HCT116 (cell line): ENCODE measurements around the gene APBB1IP. TPM values are rescaled to one million over a fixed set of nuclear protein-coding genes. Genes with fewer than 3 reads are reported as not detected.

Source experiments
- ATAC-seq: fragments of 200-7000 bp; cut with Tn5 transposase; 2 replicates; pipeline ENCODE4 v1.9.1; 2020; ENCODE audit warnings: mild to moderate bottlenecking, moderate library complexity
- BruUV-seq: library from RNA; stranded (reverse); fragments of 400-500 nt; replicated peaks from 2 replicates; lab custom pipeline; 2021; lab: Mats Ljungman, UMichigan
- CTCF ChIA-PET: fragments of 300-600 bp; sonication (Branson Sonifier 250); formaldehyde crosslinking; loops from one replicate; lab custom pipeline; 2021; ENCODE audit warnings: antibody characterized with exemption; lab: Charles Lee
- POLR2A ChIA-PET: fragments of 300-600, 350-600 bp; sonication (Branson Sonifier 250); formaldehyde crosslinking; loops from one replicate; lab custom pipeline; 2021; ENCODE audit warnings: antibody characterized with exemption; lab: Charles Lee
- RAD21 ChIA-PET, 2 experiments: fragments of 300-600 bp; sonication (Branson Sonifier 250); formaldehyde crosslinking; loops; one replicate each; lab custom pipeline; 2023; ENCODE audit warnings: low total read pairs in 2 of 2; ENCODE audit not compliant: uncharacterized antibody in 2 of 2, unreplicated experiment in 2 of 2, low non-redundant PET in 1 of 2; lab: Charles Lee
- DNase-seq: peaks from one replicate; pipeline ENCODE4 v3.0.0-alpha.2; 2010; ENCODE audit warnings: low read depth, low spot score
- H2AFZ ChIP-seq: fragments of 200-600 bp; shearing (Covaris generic), sonication (generic); 2 replicates; pipeline ENCODE4 v1.6.1; 2017; ENCODE audit warnings: low read depth, mixed run types, mixed read lengths, antibody characterized with exemption, low read length; ENCODE audit not compliant: poor library complexity, severe bottlenecking
- H3K27ac ChIP-seq: 2 replicates; pipeline ENCODE4 v1.5.1; 2012; ENCODE audit warnings: low read depth, low read length
- H3K27me3 ChIP-seq: fragments of 200-600 bp; sonication (generic); 2 replicates; pipeline ENCODE4 v1.6.1; 2016; ENCODE audit warnings: mixed run types, low read length, mixed read lengths; ENCODE audit not compliant: insufficient read depth
- H3K36me3 ChIP-seq, 2 experiments: fragments of 200-500 bp in 1 of 2; fragments of 200-600 bp in 1 of 2; sonication (Bioruptor generic) in 1 of 2; sonication (generic) in 1 of 2; 2 replicates each; pipeline versions ENCODE4 v1.5.1 to v1.6.1; 2014 to 2016; ENCODE audit warnings: low read length in 2 of 2, inconsistent platforms in 1 of 2, mixed read lengths in 1 of 2, mixed run types in 1 of 2; ENCODE audit not compliant: insufficient read depth in 2 of 2, control insufficient read depth in 1 of 2
- H3K4me1 ChIP-seq, 2 experiments: fragments of 200-600 bp in 1 of 2; sonication (generic) in 1 of 2; 2 replicates each; pipeline versions ENCODE4 v1.5.1 to v1.6.1; 2012 to 2017; ENCODE audit warnings: low read length in 2 of 2, inconsistent platforms in 1 of 2, mild to moderate bottlenecking in 1 of 2, mixed read lengths in 1 of 2, mixed run types in 1 of 2, moderate library complexity in 1 of 2; ENCODE audit not compliant: insufficient read depth in 2 of 2, control insufficient read depth in 1 of 2
- H3K4me2 ChIP-seq: fragments of 200-600 bp; sonication (generic); 2 replicates; pipeline ENCODE4 v1.6.1; 2017; ENCODE audit warnings: mixed run types, low read length, mixed read lengths
- H3K4me3 ChIP-seq, 2 experiments: fragments of 200-600 bp in 1 of 2; sonication (generic) in 1 of 2; replicated peaks in 1 of 2; 2 replicates each; pipeline ENCODE4 v1.5.1; 2011 to 2016; ENCODE audit warnings: low read length in 2 of 2, control low read depth in 1 of 2, low read depth in 1 of 2, mild to moderate bottlenecking in 1 of 2, mixed read lengths in 1 of 2, mixed run types in 1 of 2
- H3K79me2 ChIP-seq: fragments of 200-600 bp; sonication (generic); 2 replicates; pipeline ENCODE4 v1.6.1; 2017; ENCODE audit warnings: mild to moderate bottlenecking, mixed run types, low read length, moderate library complexity, mixed read lengths; ENCODE audit not compliant: insufficient read depth
- H3K9ac ChIP-seq: fragments of 200-600 bp; sonication (generic); 2 replicates; pipeline ENCODE4 v1.6.1; 2016; ENCODE audit warnings: low read length, mixed read lengths
- H3K9me2 ChIP-seq: fragments of 200-600 bp; sonication (generic), shearing (Covaris generic); 2 replicates; pipeline ENCODE4 v1.6.1; 2017; ENCODE audit warnings: mixed run types, mild to moderate bottlenecking, moderate library complexity; ENCODE audit not compliant: insufficient read depth
- H3K9me3 ChIP-seq, 2 experiments: fragments of 200-500 bp in 1 of 2; fragments of 200-600 bp in 1 of 2; sonication (Bioruptor generic) in 1 of 2; sonication (generic) in 1 of 2; 2 replicates each; pipeline ENCODE4 v1.6.1; 2014 to 2017; ENCODE audit warnings: low read length in 2 of 2, mixed read lengths in 2 of 2, inconsistent platforms in 1 of 2, low read depth in 1 of 2, mild to moderate bottlenecking in 1 of 2, mixed run types in 1 of 2, moderate library complexity in 1 of 2; ENCODE audit not compliant: control insufficient read depth in 1 of 2, insufficient read depth in 1 of 2
- H4K20me1 ChIP-seq: fragments of 200-600 bp; sonication (generic), shearing (Covaris generic); 2 replicates; pipeline ENCODE4 v1.6.1; 2017; ENCODE audit warnings: mixed run types, mild to moderate bottlenecking, moderate library complexity; ENCODE audit not compliant: insufficient read depth
- JUND ChIP-seq: IDR thresholded peaks from 2 replicates; pipeline ENCODE4 v1.6.1; 2012
- POLR2A ChIP-seq: IDR thresholded peaks from 2 replicates; pipeline ENCODE4 v1.7.0; 2011; ENCODE audit warnings: borderline replicate concordance; ENCODE audit not compliant: insufficient read depth, insufficient read length; ENCODE audit errors: extremely low read depth
- POLR2AphosphoS5 ChIP-seq: IDR thresholded peaks from 2 replicates; pipeline ENCODE4 v1.6.1; 2011; ENCODE audit warnings: mild to moderate bottlenecking, low read depth, low read length, moderate library complexity
- RAD21 ChIP-seq: IDR thresholded peaks from 2 replicates; pipeline ENCODE4 v1.6.1; 2012; ENCODE audit warnings: low read depth, mild to moderate bottlenecking
- SP1 ChIP-seq: IDR thresholded peaks from 2 replicates; pipeline ENCODE4 v1.6.1; 2012; ENCODE audit warnings: low read depth
- SRF ChIP-seq: IDR thresholded peaks from 2 replicates; pipeline ENCODE4 v1.6.1; 2012; ENCODE audit warnings: low read depth
- YY1 ChIP-seq: IDR thresholded peaks from 2 replicates; pipeline ENCODE4 v1.6.1; 2011; ENCODE audit warnings: low read length, low read depth, moderate library complexity, mild to moderate bottlenecking; ENCODE audit not compliant: insufficient replicate concordance; ENCODE audit errors: extremely low read depth
- ZFX ChIP-seq: fragments of 450-650 bp; IDR thresholded peaks from 2 replicates; pipeline ENCODE4 v1.6.1; 2017
- ZNF274 ChIP-seq: fragments of 200-500 bp; sonication (Bioruptor generic); IDR thresholded peaks from 2 replicates; pipeline ENCODE4 v1.6.1; 2014; ENCODE audit warnings: mild to moderate bottlenecking, low read depth, low read length, inconsistent platforms
- intact Hi-C: fragments of 100-400 bp; cut with micrococcal nuclease; formaldehyde crosslinking; loops from 2 replicates; pipeline ENCODE4 v1.10.0; 2022
- total RNA-seq: library from RNA; stranded (reverse); gene quantifications from one replicate; pipeline ENCODE4 v1.2.1, GENCODE V29; 2021; ENCODE audit not compliant: unreplicated experiment
- TF ChIP-seq, protein P1 (sequence below): IDR thresholded peaks from 2 replicates; pipeline ENCODE4 v1.6.1; 2012
- TF ChIP-seq, protein P2 (sequence below), 3 experiments: fragments of 200-600 bp in 1 of 3; sonication (generic) in 1 of 3; IDR thresholded peaks in 2 of 3; conservative IDR thresholded peaks in 1 of 3; 2 replicates each; pipeline ENCODE4 v1.5.1; 2012 to 2017; ENCODE audit warnings: low read depth in 2 of 3, low read length in 2 of 3, antibody characterized with exemption in 1 of 3, borderline replicate concordance in 1 of 3, control low read depth in 1 of 3, mild to moderate bottlenecking in 1 of 3, mixed read lengths in 1 of 3, mixed run types in 1 of 3, moderate library complexity in 1 of 3; ENCODE audit not compliant: insufficient read depth in 1 of 3
- TF ChIP-seq, protein P3 (sequence below): IDR thresholded peaks from 2 replicates; pipeline ENCODE4 v1.6.1; 2012; ENCODE audit warnings: low read depth
- TF ChIP-seq, protein P4 (sequence below): IDR thresholded peaks from 2 replicates; pipeline ENCODE4 v1.6.1; 2011; ENCODE audit warnings: mild to moderate bottlenecking, low read length, moderate library complexity; ENCODE audit not compliant: insufficient replicate concordance; ENCODE audit errors: extremely low read depth
- TF ChIP-seq, protein P5 (sequence below): IDR thresholded peaks from 2 replicates; pipeline ENCODE4 v1.6.1; 2012

The APBB1IP gene
- total RNA-seq, 1 experiment from 2014 or later, result 0.27 TPM

DNA sequence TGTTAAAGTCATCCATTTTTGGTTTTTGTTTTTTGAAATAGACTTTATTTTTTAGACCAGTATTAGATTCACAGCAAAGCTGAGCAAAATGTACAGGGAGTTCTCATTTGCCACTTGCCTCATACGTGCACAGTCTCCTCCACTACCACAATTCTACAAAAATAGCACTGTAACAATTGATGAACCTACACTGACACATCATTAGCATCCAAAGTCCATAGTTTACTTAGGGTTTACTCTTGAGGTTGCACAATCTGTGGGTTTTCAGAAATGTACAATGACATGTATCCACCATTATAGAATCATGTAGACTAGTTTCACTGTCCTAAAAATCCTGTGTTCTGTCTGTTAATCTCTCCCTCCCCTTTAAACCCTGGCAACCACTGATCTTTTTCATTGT lies 133.5 kb downstream of the APBB1IP start:
- no peak overlapping the region for H3K4me2 ChIP-seq
- H3K36me3 ChIP-seq, result no peaks in the 10 kb centered on the region
- no peak overlapping the region for H3K4me3 ChIP-seq
- no peaks in the 10 kb centered on the region for H3K4me1 ChIP-seq
- H2AFZ ChIP-seq, result no peak overlapping the region
- POLR2A ChIA-PET, result no interaction called here
- H3K27ac ChIP-seq, result no peak overlapping the region
- BruUV-seq, result no TSS peak
- H3K9ac ChIP-seq, result no peak overlapping the region
- no peak for TF ChIP-seq POLR2AphosphoS5
- TF ChIP-seq, protein P1, sequence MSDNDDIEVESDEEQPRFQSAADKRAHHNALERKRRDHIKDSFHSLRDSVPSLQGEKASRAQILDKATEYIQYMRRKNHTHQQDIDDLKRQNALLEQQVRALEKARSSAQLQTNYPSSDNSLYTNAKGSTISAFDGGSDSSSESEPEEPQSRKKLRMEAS, result no peak
- TF ChIP-seq YY1, result no peak
- no peak for TF ChIP-seq SRF
- no peak for TF ChIP-seq ZFX
- TF ChIP-seq POLR2A, result no peak
- TF ChIP-seq, protein P2, sequence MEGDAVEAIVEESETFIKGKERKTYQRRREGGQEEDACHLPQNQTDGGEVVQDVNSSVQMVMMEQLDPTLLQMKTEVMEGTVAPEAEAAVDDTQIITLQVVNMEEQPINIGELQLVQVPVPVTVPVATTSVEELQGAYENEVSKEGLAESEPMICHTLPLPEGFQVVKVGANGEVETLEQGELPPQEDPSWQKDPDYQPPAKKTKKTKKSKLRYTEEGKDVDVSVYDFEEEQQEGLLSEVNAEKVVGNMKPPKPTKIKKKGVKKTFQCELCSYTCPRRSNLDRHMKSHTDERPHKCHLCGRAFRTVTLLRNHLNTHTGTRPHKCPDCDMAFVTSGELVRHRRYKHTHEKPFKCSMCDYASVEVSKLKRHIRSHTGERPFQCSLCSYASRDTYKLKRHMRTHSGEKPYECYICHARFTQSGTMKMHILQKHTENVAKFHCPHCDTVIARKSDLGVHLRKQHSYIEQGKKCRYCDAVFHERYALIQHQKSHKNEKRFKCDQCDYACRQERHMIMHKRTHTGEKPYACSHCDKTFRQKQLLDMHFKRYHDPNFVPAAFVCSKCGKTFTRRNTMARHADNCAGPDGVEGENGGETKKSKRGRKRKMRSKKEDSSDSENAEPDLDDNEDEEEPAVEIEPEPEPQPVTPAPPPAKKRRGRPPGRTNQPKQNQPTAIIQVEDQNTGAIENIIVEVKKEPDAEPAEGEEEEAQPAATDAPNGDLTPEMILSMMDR (IDR thresholded peaks at IDR 0.05 in 2 of 3, conservative IDR thresholded peaks at IDR 0.05 in 1 of 3; ENCODE audit: borderline replicate concordance in 1 of 3, insufficient read depth in 1 of 3, low read depth in 2 of 3, low read length in 2 of 3), result no peak
- no peak for TF ChIP-seq ZNF274
- TF ChIP-seq SP1, result no peak
- TF ChIP-seq RAD21, result no peak
- TF ChIP-seq JUND, result no peak
- TF ChIP-seq, protein P3, sequence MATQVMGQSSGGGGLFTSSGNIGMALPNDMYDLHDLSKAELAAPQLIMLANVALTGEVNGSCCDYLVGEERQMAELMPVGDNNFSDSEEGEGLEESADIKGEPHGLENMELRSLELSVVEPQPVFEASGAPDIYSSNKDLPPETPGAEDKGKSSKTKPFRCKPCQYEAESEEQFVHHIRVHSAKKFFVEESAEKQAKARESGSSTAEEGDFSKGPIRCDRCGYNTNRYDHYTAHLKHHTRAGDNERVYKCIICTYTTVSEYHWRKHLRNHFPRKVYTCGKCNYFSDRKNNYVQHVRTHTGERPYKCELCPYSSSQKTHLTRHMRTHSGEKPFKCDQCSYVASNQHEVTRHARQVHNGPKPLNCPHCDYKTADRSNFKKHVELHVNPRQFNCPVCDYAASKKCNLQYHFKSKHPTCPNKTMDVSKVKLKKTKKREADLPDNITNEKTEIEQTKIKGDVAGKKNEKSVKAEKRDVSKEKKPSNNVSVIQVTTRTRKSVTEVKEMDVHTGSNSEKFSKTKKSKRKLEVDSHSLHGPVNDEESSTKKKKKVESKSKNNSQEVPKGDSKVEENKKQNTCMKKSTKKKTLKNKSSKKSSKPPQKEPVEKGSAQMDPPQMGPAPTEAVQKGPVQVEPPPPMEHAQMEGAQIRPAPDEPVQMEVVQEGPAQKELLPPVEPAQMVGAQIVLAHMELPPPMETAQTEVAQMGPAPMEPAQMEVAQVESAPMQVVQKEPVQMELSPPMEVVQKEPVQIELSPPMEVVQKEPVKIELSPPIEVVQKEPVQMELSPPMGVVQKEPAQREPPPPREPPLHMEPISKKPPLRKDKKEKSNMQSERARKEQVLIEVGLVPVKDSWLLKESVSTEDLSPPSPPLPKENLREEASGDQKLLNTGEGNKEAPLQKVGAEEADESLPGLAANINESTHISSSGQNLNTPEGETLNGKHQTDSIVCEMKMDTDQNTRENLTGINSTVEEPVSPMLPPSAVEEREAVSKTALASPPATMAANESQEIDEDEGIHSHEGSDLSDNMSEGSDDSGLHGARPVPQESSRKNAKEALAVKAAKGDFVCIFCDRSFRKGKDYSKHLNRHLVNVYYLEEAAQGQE, result no peak
- TF ChIP-seq, protein P4, sequence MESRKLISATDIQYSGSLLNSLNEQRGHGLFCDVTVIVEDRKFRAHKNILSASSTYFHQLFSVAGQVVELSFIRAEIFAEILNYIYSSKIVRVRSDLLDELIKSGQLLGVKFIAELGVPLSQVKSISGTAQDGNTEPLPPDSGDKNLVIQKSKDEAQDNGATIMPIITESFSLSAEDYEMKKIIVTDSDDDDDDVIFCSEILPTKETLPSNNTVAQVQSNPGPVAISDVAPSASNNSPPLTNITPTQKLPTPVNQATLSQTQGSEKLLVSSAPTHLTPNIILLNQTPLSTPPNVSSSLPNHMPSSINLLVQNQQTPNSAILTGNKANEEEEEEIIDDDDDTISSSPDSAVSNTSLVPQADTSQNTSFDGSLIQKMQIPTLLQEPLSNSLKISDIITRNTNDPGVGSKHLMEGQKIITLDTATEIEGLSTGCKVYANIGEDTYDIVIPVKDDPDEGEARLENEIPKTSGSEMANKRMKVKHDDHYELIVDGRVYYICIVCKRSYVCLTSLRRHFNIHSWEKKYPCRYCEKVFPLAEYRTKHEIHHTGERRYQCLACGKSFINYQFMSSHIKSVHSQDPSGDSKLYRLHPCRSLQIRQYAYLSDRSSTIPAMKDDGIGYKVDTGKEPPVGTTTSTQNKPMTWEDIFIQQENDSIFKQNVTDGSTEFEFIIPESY, result no peak
- TF ChIP-seq, protein P5, sequence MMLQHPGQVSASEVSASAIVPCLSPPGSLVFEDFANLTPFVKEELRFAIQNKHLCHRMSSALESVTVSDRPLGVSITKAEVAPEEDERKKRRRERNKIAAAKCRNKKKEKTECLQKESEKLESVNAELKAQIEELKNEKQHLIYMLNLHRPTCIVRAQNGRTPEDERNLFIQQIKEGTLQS, result no peak
- CTCF ChIA-PET, result no interaction called here
- ATAC-seq, result no peak
- RAD21 ChIA-PET, result no interaction called here
- peaks cover 4% of the 10 kb centered on the region; the same call in 1 of the 2 replicates for H3K27me3 ChIP-seq
- no peak for DNase-seq
- intact Hi-C loops, result loop anchor here (1.0 kb wide), 1 partner anchor 54 kb away; no protein-coding TSS in a partner anchor
- H3K9me3 ChIP-seq, result no peaks in the 10 kb centered on the region
- no peaks in the 10 kb centered on the region for H4K20me1 ChIP-seq
- no peaks in the 10 kb centered on the region for H3K9me2 ChIP-seq
- H3K79me2 ChIP-seq, result no peaks in the 10 kb centered on the region
